ENCODE results near the gene OR2AG1. TPM values are rescaled to one million over a fixed set of nuclear protein-coding genes. Genes with fewer than 3 reads are reported as not detected.

Gene OR2AG1
- not detected in 2 replicates for total RNA-seq (ENCODE audit: low replicate concordance)

- Mint-ChIP-seq H3K27ac (no peak within 1 kb of the TSS), H3K9me3 (no peaks in the 10 kb centered on the region), H3K4me3 (no peak within 1 kb of the TSS), H3K4me1 (peaks cover 2% of the 10 kb centered on the region), H3K36me3 (no peaks in the 10 kb centered on the region), H3K27me3 (ENCODE audit: insufficient read depth, low read depth) (peaks cover 3% of the 10 kb centered on the region)
- no peaks in the 10 kb centered on the region for H3K4me1 ChIP-seq
- H2AFZ ChIP-seq (replicated peaks): no peak within 1 kb of the TSS
- H3K9me3 ChIP-seq (ENCODE audit: low read depth): no peaks in the 10 kb centered on the region
- no peaks in the 10 kb centered on the region for H4K20me1 ChIP-seq (ENCODE audit: low read depth)
- H3F3A ChIP-seq (ENCODE audit: low read depth): no peaks in the 10 kb centered on the region
- TF ChIP-seq EZH2phosphoT487 (IDR thresholded peaks at IDR 0.05): no peak
- no peak for TF ChIP-seq EZH2 (IDR thresholded peaks at IDR 0.05)
- no peak within 1 kb of the TSS for H3K4me2 ChIP-seq
- H3K27me3 ChIP-seq: no peaks in the 10 kb centered on the region
- H3K9ac ChIP-seq: no peak within 1 kb of the TSS
- H3K27ac ChIP-seq: no peak within 1 kb of the TSS
- H3K4me3 ChIP-seq: no peak within 1 kb of the TSS
- no peak for DNase-seq (ENCODE audit: low spot score)
- no peaks in the 10 kb centered on the region for H3K36me3 ChIP-seq
- H3K79me2 ChIP-seq (ENCODE audit: low read depth): no peaks in the 10 kb centered on the region
Observed at GRCh38 chr11:6782720-6783119, at the start of gene OR2AG1. Gene OR2AG1 (plus strand): TSS chr11:6783020. CDS start chr11:6785038, 2,018 bp downstream.

- Histone ChIP-seq H3K9ac (no peak overlapping the region), H3K9me3 (ENCODE audit: low read depth) (no peaks in the 10 kb centered on the region), H3K4me2 (no peak overlapping the region), H4K20me1 (ENCODE audit: low read depth) (no peaks in the 10 kb centered on the region), H3K27ac (no peak overlapping the region), H3K4me3 (no peak overlapping the region), H3K4me1 (no peaks in the 10 kb centered on the region), H3F3A (ENCODE audit: low read depth) (no peaks in the 10 kb centered on the region), H3K79me2 (ENCODE audit: low read depth) (no peaks in the 10 kb centered on the region), H3K36me3 (no peaks in the 10 kb centered on the region), H3K27me3 (no peaks in the 10 kb centered on the region), H2AFZ (replicated peaks) (no peak overlapping the region)
- Mint-ChIP-seq H3K36me3 (no peaks in the 10 kb centered on the region), H3K4me3 (no peak overlapping the region), H3K4me1 (peaks cover 13% of the 10 kb centered on the region), H3K27ac (no peak overlapping the region), H3K27me3 (ENCODE audit: insufficient read depth, low read depth) (no peaks in the 10 kb centered on the region), H3K9me3 (no peaks in the 10 kb centered on the region)
- DNase-seq (ENCODE audit: low spot score): no peak
- TF ChIP-seq, protein P1, sequence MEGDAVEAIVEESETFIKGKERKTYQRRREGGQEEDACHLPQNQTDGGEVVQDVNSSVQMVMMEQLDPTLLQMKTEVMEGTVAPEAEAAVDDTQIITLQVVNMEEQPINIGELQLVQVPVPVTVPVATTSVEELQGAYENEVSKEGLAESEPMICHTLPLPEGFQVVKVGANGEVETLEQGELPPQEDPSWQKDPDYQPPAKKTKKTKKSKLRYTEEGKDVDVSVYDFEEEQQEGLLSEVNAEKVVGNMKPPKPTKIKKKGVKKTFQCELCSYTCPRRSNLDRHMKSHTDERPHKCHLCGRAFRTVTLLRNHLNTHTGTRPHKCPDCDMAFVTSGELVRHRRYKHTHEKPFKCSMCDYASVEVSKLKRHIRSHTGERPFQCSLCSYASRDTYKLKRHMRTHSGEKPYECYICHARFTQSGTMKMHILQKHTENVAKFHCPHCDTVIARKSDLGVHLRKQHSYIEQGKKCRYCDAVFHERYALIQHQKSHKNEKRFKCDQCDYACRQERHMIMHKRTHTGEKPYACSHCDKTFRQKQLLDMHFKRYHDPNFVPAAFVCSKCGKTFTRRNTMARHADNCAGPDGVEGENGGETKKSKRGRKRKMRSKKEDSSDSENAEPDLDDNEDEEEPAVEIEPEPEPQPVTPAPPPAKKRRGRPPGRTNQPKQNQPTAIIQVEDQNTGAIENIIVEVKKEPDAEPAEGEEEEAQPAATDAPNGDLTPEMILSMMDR (IDR thresholded peaks at IDR 0.05): no peak
- TF ChIP-seq EZH2phosphoT487 (IDR thresholded peaks at IDR 0.05): no peak
- TF ChIP-seq EZH2 (IDR thresholded peaks at IDR 0.05): no peak
Observed at GRCh38 chr11:6733326-6734275, 49.2 kb upstream of the OR2AG1 start.

DNA sequence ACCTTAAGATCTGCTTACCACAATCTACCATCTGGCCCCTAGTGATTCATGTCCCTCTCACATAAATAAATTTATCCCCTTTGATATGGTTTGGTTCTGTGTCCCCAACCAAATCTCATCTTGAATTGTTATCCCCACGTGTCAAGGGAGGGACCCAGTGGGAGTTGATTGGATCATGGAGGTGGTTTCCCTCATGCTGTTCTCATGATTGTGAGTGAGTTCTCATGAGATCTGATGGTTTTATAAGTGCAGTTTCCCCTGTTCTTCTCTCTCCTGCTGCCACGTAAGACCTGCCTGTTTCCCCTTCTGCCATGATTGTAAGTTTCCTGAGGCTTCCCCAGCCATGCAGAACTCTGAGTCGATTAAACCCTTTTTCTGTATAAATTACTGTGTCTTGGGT lies 48.2 kb upstream of the OR2AG1 start:
- Mint-ChIP-seq H3K36me3 (no peaks in the 10 kb centered on the region), H3K4me3 (no peak overlapping the region), H3K27me3 (ENCODE audit: insufficient read depth, low read depth) (no peaks in the 10 kb centered on the region), H3K4me1 (peaks cover 13% of the 10 kb centered on the region), H3K9me3 (no peaks in the 10 kb centered on the region), H3K27ac (no peak overlapping the region)
- no peak overlapping the region for H2AFZ ChIP-seq (replicated peaks)
- H3K36me3 ChIP-seq: no peaks in the 10 kb centered on the region
- H3K27ac ChIP-seq: no peak overlapping the region
- H4K20me1 ChIP-seq (ENCODE audit: low read depth): no peaks in the 10 kb centered on the region
- TF ChIP-seq EZH2phosphoT487 (IDR thresholded peaks at IDR 0.05) (no peak), EZH2 (IDR thresholded peaks at IDR 0.05) (no peak)
- TF ChIP-seq, protein P1 (IDR thresholded peaks at IDR 0.05): no peak
- DNase-seq (ENCODE audit: low spot score): no peak
- no peak overlapping the region for H3K4me3 ChIP-seq
- no peaks in the 10 kb centered on the region for H3K79me2 ChIP-seq (ENCODE audit: low read depth)
- no peak overlapping the region for H3K9ac ChIP-seq
- no peak overlapping the region for H3K4me2 ChIP-seq
- H3K4me1 ChIP-seq: no peaks in the 10 kb centered on the region
- no peaks in the 10 kb centered on the region for H3K27me3 ChIP-seq
- H3F3A ChIP-seq (ENCODE audit: low read depth): no peaks in the 10 kb centered on the region
- H3K9me3 ChIP-seq (ENCODE audit: low read depth): no peaks in the 10 kb centered on the region

GRCh38 chr11:6735306-6735705 lies 47.5 kb upstream of the OR2AG1 start:
- Histone ChIP-seq H3K4me1 (no peaks in the 10 kb centered on the region), H3K27ac (no peak overlapping the region), H3K4me2 (no peak overlapping the region), H3K9me3 (ENCODE audit: low read depth) (no peaks in the 10 kb centered on the region), H3K27me3 (no peaks in the 10 kb centered on the region), H3K36me3 (no peaks in the 10 kb centered on the region), H3F3A (ENCODE audit: low read depth) (no peaks in the 10 kb centered on the region), H4K20me1 (ENCODE audit: low read depth) (no peaks in the 10 kb centered on the region), H3K79me2 (ENCODE audit: low read depth) (no peaks in the 10 kb centered on the region), H3K9ac (no peak overlapping the region), H3K4me3 (no peak overlapping the region), H2AFZ (replicated peaks) (no peak overlapping the region)
- DNase-seq (ENCODE audit: low spot score): no peak
- TF ChIP-seq, protein P1 (IDR thresholded peaks at IDR 0.05): no peak
- no peak for TF ChIP-seq EZH2 (IDR thresholded peaks at IDR 0.05)
- no peak for TF ChIP-seq EZH2phosphoT487 (IDR thresholded peaks at IDR 0.05)
- Mint-ChIP-seq H3K9me3 (no peaks in the 10 kb centered on the region), H3K27me3 (ENCODE audit: insufficient read depth, low read depth) (no peaks in the 10 kb centered on the region), H3K36me3 (no peaks in the 10 kb centered on the region), H3K4me3 (no peak overlapping the region), H3K27ac (no peak overlapping the region), H3K4me1 (peaks cover 13% of the 10 kb centered on the region)
